Hepatocyte (in vitro differentiated cells): ENCODE measurements around the gene UQCRFS1.

Experiments
- CTCF ChIP-seq: fragments of 200-600 bp; sonication (generic); IDR thresholded peaks from 2 replicates; pipeline ENCODE4 v1.5.1; 2016; ENCODE audit warnings: antibody characterized with exemption, mild to moderate bottlenecking; ENCODE audit not compliant: poor library complexity
- EZH2 ChIP-seq: fragments of 200-600 bp; sonication (generic); IDR thresholded peaks from 2 replicates; pipeline ENCODE4 v1.6.1; 2016; ENCODE audit warnings: antibody characterized with exemption, mild to moderate bottlenecking, borderline replicate concordance
- EZH2phosphoT487 ChIP-seq: fragments of 200-600 bp; sonication (generic); IDR thresholded peaks from one replicate; pipeline ENCODE4 v1.6.1; 2018; ENCODE audit warnings: antibody characterized with exemption, mild to moderate bottlenecking, low read depth, moderate library complexity; ENCODE audit not compliant: unreplicated experiment, severe bottlenecking

DNA sequence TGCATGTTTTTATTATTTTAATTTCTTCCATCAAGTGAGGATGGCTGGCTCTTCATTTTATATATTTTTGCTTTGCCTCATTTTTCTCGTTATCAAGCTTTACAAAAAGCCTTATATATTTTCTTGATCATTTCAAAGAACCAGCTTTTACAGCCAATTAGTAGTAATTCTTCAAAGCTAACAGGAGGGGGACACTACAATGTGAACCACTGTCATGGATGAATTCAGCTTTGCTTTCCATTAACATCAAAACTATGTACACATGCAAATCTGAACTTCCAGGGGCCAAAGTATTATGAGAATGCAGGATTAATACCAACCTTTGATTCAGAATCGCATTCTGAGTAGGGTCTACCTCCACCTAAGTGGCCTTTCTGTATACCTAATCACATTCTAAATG, 11.1 kb downstream of the UQCRFS1 start:
- TF ChIP-seq CTCF (no peak), EZH2 (no peak), EZH2phosphoT487 (no peak)
